HG02973 (cell line): Measurements from ENCODE around the gene UPP2.

Source experiments
- ATAC-seq: cut with Tn5 transposase; IDR thresholded peaks from one replicate; pipeline ENCODE4 v1.9.1; 2021; ENCODE audit warnings: moderate library complexity; ENCODE audit not compliant: unreplicated experiment

The UPP2 gene

GRCh38 chr2:158103411-158104012, 1.8 kb downstream of the UPP2 start:
- ATAC-seq: no peak

- ATAC-seq: no peak
Observed at GRCh38 chr2:158104903-158105302, 3.2 kb downstream of the UPP2 start.

GRCh38 chr2:158112992-158113391, 11.3 kb downstream of the UPP2 start:
- no peak for ATAC-seq

GRCh38 chr2:158113741-158114295, 12.1 kb downstream of the UPP2 start:
- ATAC-seq: no peak

GRCh38 chr2:158114516-158114915, 12.8 kb downstream of the UPP2 start:
- no peak for ATAC-seq

- no peak for ATAC-seq
Observed at GRCh38 chr2:158115202-158115767, 13.6 kb downstream of the UPP2 start.

- no peak for ATAC-seq
Observed at GRCh38 chr2:158116936-158117335, 15.3 kb downstream of the UPP2 start.

- ATAC-seq: no peak
Observed at GRCh38 chr2:158120102-158120501, 18.4 kb downstream of the UPP2 start.

- no peak for ATAC-seq
Observed at GRCh38 chr2:158120664-158121641, 19.3 kb downstream of the UPP2 start.

- no peak for ATAC-seq
Observed at GRCh38 chr2:158124896-158125295, 23.2 kb downstream of the UPP2 start.

- ATAC-seq: no peak
Observed at GRCh38 chr2:158125756-158126498, 24.3 kb downstream of the UPP2 start.

- ATAC-seq: no peak
Observed at GRCh38 chr2:158127380-158127804, 25.7 kb downstream of the UPP2 start.

GRCh38 chr2:158128168-158128973, 26.7 kb downstream of the UPP2 start:
- ATAC-seq: no peak

- no peak for ATAC-seq
Observed at GRCh38 chr2:158129037-158129436, 27.4 kb downstream of the UPP2 start.

- ATAC-seq: no peak
Observed at GRCh38 chr2:158130832-158131473, 29.3 kb downstream of the UPP2 start.

GRCh38 chr2:158131483-158131912, 29.8 kb downstream of the UPP2 start:
- ATAC-seq: no peak

- no peak for ATAC-seq
Observed at GRCh38 chr2:158131919-158132566, 30.4 kb downstream of the UPP2 start.

- ATAC-seq: no peak
Observed at GRCh38 chr2:158134055-158134454, 32.4 kb downstream of the UPP2 start.

GRCh38 chr2:158134655-158135054, 33.0 kb downstream of the UPP2 start:
- ATAC-seq: no peak
